Measurements from ENCODE around the gene TXNRD3. TPM values are rescaled to one million over a fixed set of nuclear protein-coding genes. Genes with fewer than 3 reads are reported as not detected.

The TXNRD3 gene
- polyA plus RNA-seq, 5 donors = 15.9 to 22.3 (median 20.4) TPM

Other genes with a start within 250 kb of the TXNRD3 start
- gene ZXDC, start 179.2 kb downstream of the TXNRD3 start, polyA plus RNA-seq (ENCODE audit: insufficient read depth in 1 of 5, insufficient read length in 5 of 5, low replicate concordance in 1 of 5) = 10 to 100 TPM; 28.3 to 38.0 (median 30.2) TPM
- gene UROC1, start 137.4 kb downstream of the TXNRD3 start, polyA plus RNA-seq (ENCODE audit: insufficient read depth in 1 of 5, insufficient read length in 5 of 5, low replicate concordance in 1 of 5) = under 1 TPM in 4 of 5 donors, not detected in 1; 0.08 to 0.23 (median 0.17) TPM
- under 1 TPM in 4 of 5 donors, not detected in 1; 0.21 to 0.37 (median 0.29) TPM for gene CHST13, start 131.0 kb downstream of the TXNRD3 start, polyA plus RNA-seq (ENCODE audit: insufficient read depth in 1 of 5, insufficient read length in 5 of 5, low replicate concordance in 1 of 5)
- gene C3orf22, start 96.2 kb downstream of the TXNRD3 start, polyA plus RNA-seq (ENCODE audit: insufficient read depth in 1 of 5, insufficient read length in 5 of 5, low replicate concordance in 1 of 5) = under 1 TPM in 3 of 5 donors, not detected in 2; 0.06 to 0.15 (median 0.14) TPM
- gene CHCHD6, start 49.1 kb upstream of the TXNRD3 start, polyA plus RNA-seq (ENCODE audit: insufficient read depth in 1 of 5, insufficient read length in 5 of 5, low replicate concordance in 1 of 5) = 10 to 100 TPM; 16.4 to 24.3 (median 20.4) TPM

Measured in right lung (tissue), 5 donors.